Activated CD4-positive, alpha-beta memory T cell treated with anti-CD3 and anti-CD28 coated beads for 36 hours (primary cell): ENCODE data around the gene NUP50. TPM values are rescaled to one million over a fixed set of nuclear protein-coding genes. Genes with fewer than 3 reads are reported as not detected.
A peak's percentile ranks its signal among the peaks of the same experiment; 100 is the strongest.

ENCODE experiments used
- CTCF ChIA-PET: fragments of 350-600 bp; sonication (Branson Sonifier 250); formaldehyde crosslinking; loops from one replicate; lab custom pipeline; 2021; ENCODE audit warnings: antibody characterized with exemption, inconsistent platforms; lab: Charles Lee
- POLR2A ChIA-PET: fragments of 350-600 bp; sonication (Branson Sonifier 250); formaldehyde crosslinking; loops from one replicate; lab custom pipeline; 2021; ENCODE audit warnings: antibody characterized with exemption; lab: Charles Lee
- DNase-seq: peaks from one replicate; pipeline ENCODE4 v3.0.0-alpha.2; 2020
- H3K27ac Mint-ChIP-seq: one replicate; pipeline ENCODE4 v1.8.0; 2021; ENCODE audit warnings: mixed read lengths
- H3K27me3 Mint-ChIP-seq: one replicate; pipeline ENCODE4 v1.8.0; 2021; ENCODE audit warnings: mixed read lengths
- H3K36me3 Mint-ChIP-seq: one replicate; pipeline ENCODE4 v1.8.0; 2021; ENCODE audit warnings: mixed read lengths
- H3K4me1 Mint-ChIP-seq: one replicate; pipeline ENCODE4 v1.8.0; 2021; ENCODE audit warnings: low read depth, mixed read lengths
- H3K4me3 Mint-ChIP-seq: one replicate; pipeline ENCODE4 v1.8.0; 2021; ENCODE audit warnings: mild to moderate bottlenecking, mixed read lengths
- H3K9me3 Mint-ChIP-seq: one replicate; pipeline ENCODE4 v1.8.0; 2021; ENCODE audit warnings: mixed read lengths
- intact Hi-C: fragments of 100-400 bp; cut with micrococcal nuclease; formaldehyde crosslinking; loops from one replicate; pipeline ENCODE4 v1.15.1; 2023
- total RNA-seq, 2 experiments: library from RNA; stranded (reverse); gene quantifications; one replicate each; pipeline ENCODE4 v1.2.3, GENCODE V29; 2021

The NUP50 gene
- total RNA-seq, 2 experiments from 2014 or later, result 150 to 156 TPM

DNA sequence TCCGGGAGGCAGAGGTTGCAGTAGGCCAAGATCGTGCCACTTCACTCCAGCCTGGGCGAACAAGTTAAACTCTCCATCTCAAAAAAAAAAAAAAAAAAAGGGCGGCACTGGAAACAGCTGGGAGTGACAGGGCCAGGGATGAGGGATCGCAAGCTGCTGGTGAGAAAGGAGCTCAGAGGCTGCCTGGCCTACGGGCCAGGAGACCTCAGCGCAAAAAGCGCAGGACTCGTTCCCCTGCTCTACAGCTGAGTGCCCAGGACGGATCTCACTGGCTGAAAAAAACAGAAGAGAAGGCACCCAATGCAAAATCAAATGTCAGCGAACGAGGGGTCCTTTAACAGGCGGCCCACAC is 650 bp upstream of the NUP50 start:
- peaks cover 23% of the 10 kb centered on the region for H3K36me3 Mint-ChIP-seq
- no peaks in the 10 kb centered on the region for H3K27me3 Mint-ChIP-seq
- H3K27ac Mint-ChIP-seq, result peak overlapping the region; percentile 78
- ChIA-PET CTCF (interaction anchor here (0.9 to 1.1 kb wide), 4 partner anchors 9 to 61 kb away, joined by 3 to 4 read pairs (median 3); no protein-coding TSS in a partner anchor), POLR2A (interaction anchor here (0.9 to 1.6 kb wide), 5 partner anchors 10 to 159 kb away, joined by 3 to 12 read pairs (median 3); no protein-coding TSS in a partner anchor)
- peak overlapping the region; percentile 99 for H3K4me3 Mint-ChIP-seq
- peaks cover 47% of the 10 kb centered on the region for H3K4me1 Mint-ChIP-seq
- H3K9me3 Mint-ChIP-seq, result no peaks in the 10 kb centered on the region
- intact Hi-C loops, result loop anchor here (5.0 to 10.0 kb wide), 3 partner anchors 36 to 872 kb away; no protein-coding TSS in a partner anchor
- DNase-seq, result no peak

DNA sequence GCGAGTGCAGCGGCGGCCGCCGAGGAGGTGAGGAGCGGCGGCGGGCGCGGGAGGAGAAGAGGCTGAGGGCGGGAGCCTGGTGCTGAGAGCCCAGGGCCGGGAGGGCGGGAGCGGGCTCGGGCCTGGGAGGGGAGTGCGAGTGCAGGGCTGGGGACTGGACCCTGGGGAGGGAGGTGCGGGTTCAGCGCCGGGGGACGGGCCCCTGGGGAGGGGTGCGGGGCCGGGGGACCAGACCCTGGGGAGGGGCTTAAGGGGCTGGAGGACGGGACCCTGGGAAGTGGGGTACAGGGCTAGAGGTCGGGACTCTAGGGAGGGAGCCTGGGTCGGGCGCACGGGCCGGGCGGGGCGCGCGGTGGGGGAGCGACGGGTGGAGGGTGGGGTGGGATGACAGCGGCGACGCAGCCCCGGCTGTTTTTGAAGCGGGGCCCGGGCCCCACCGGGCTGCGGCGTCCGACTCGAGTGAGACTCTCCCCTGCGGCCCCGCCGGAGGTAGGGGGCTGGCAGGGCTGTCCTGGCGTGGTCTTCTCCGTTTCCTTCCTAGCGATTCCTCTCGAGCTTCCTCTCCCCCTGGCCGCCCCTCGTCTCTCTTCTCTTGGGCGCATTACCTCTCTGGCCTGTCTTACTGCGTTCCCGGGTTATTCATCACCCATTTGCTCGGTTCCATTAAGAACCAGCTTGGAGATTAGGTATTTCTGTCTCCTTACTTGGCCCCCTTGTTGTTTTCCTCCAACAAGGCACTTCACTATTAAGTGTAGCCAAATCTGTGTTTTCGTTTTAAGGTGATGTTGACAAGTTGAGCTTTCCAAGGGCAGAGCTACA is 754 bp downstream of the NUP50 start:
- POLR2A ChIA-PET, result interaction anchor here (0.6 to 1.6 kb wide), 8 partner anchors 9 to 173 kb away, joined by 3 to 12 read pairs (median 4); no protein-coding TSS in a partner anchor
- H3K4me3 Mint-ChIP-seq, result peak overlapping the region; percentile 99

DNA sequence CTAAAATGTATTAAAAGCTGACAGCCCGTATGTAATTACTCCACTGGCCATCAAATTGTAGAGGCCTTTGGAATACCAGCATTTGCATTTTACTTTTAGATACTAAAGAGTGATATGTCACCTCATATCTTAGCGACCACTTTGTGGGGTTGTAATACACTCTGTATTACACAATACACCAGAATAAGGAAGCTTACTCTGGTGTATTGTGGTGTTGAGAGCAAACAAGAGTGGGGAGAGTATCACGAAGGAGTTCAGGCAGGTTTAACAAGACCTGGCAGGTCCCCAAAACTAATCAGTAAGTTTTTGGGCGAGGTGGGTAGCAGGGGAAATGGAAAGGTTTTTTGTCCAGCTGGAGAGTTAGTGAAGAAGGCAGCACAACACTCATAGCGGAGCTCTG is 3.2 kb downstream of the NUP50 start:
- POLR2A ChIA-PET, result no interaction called here
- Mint-ChIP-seq H3K27ac (peak overlapping the region; percentile 14), H3K27me3 (no peaks in the 10 kb centered on the region), H3K4me3 (no peak overlapping the region), H3K9me3 (no peaks in the 10 kb centered on the region), H3K4me1 (peaks cover 58% of the 10 kb centered on the region), H3K36me3 (peaks cover 56% of the 10 kb centered on the region)
- CTCF ChIA-PET, result interaction anchor here (0.9 to 1.5 kb wide), 2 partner anchors 43 to 66 kb away, joined by 3 to 4 read pairs; no protein-coding TSS in a partner anchor
- intact Hi-C loops, result loop anchor here (10.0 kb wide), 1 partner anchor 868 kb away; no protein-coding TSS in a partner anchor
- DNase-seq, result no peak

More for the DNA sequence above, 754 bp downstream of the NUP50 start:
- CTCF ChIA-PET, result interaction anchor here (0.7 to 2.0 kb wide), 9 partner anchors 8 to 509 kb away, joined by 3 to 14 read pairs (median 3); no protein-coding TSS in a partner anchor
- intact Hi-C loops, result loop anchor here (5.0 to 10.0 kb wide), 3 partner anchors 37 to 870 kb away; no protein-coding TSS in a partner anchor
- H3K27ac Mint-ChIP-seq, result peak overlapping the region; percentile 95
- DNase-seq, result peak; percentile 48
- no peaks in the 10 kb centered on the region for H3K9me3 Mint-ChIP-seq
- H3K4me1 Mint-ChIP-seq, result peaks cover 54% of the 10 kb centered on the region
- H3K27me3 Mint-ChIP-seq, result no peaks in the 10 kb centered on the region
- H3K36me3 Mint-ChIP-seq, result peaks cover 34% of the 10 kb centered on the region

DNA sequence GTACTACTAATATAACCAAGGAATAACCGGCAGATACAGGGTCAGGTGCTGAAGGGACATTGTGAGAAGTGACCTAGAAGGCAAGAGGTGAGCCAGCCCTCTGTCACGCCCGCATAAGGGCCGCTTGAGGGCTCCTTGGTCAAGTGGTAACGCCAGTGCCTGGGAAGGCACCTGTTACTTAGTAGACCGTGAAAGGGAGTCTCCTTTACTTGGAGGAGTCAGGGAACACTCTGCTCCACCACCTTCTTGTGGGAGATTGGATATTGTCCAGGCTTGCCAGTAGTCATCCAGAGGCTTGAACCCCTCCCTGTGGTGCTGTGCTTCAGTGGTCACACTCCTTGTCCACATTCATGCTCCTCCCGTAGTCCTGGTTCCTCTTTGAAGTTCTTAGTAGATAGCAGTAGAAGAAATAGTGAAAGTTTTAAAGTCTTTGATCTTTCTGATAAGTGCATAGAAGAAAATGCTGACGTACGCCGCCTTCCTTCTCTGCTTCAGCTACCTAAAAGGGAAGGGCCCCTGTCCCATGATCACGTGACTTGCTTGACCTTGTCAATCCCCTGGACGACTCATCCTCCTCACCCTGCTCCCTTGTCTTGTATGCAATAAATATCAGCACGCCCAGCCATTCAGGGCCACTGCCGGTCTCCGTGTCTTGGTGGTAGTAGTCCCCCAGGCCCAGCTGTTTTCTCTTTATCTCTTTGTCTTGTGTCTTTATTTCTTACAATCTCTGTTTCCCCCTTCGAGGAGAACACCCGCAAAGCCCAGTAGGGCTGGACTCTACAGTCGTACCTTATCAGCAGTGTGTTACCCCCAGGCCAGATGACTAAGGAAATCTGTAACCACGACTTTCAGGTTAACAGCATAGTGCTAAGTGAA is 6.1 kb downstream of the NUP50 start:
- intact Hi-C loops, result loop anchor here (10.0 kb wide), 1 partner anchor 865 kb away; no protein-coding TSS in a partner anchor
- peak overlapping the region; percentile 37 for H3K4me3 Mint-ChIP-seq
- peaks cover 78% of the 10 kb centered on the region for H3K4me1 Mint-ChIP-seq
- DNase-seq, result peak; percentile 65
- ChIA-PET CTCF (interaction anchor here (1.0 kb wide), 1 partner anchor 12 kb away, joined by 3 read pairs; no protein-coding TSS in a partner anchor), POLR2A (no interaction called here)
- peaks cover 73% of the 10 kb centered on the region for H3K36me3 Mint-ChIP-seq
- H3K9me3 Mint-ChIP-seq, result no peaks in the 10 kb centered on the region
- H3K27ac Mint-ChIP-seq, result peak overlapping the region; percentile 87
- H3K27me3 Mint-ChIP-seq, result no peaks in the 10 kb centered on the region

DNA sequence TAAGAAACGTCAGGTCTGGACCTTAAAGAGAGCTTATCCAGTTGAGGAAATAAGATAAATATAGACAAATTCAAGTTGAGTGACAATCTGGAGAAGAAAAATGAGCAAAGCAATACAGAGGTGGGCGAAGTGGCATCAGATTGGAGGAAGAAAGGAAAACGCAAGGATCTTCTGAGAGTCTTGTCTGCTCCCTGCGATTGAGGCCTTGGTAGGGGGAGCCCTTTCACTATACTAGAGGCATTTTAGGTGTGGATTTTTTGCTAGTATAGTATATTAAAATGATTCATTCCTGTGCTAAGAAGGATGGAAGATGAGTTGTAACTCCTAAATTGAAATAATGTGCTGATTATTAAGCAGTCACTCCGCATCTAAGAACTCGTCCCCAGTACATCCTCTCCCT is 8.1 kb downstream of the NUP50 start:
- ChIA-PET CTCF (no interaction called here), POLR2A (no interaction called here)
- Mint-ChIP-seq H3K27me3 (no peaks in the 10 kb centered on the region), H3K27ac (peak overlapping the region; percentile 58), H3K36me3 (peaks cover 77% of the 10 kb centered on the region), H3K4me3 (no peak overlapping the region), H3K4me1 (peaks cover 83% of the 10 kb centered on the region), H3K9me3 (no peaks in the 10 kb centered on the region)
- DNase-seq, result no peak
- intact Hi-C loops, result no loop called here

DNA sequence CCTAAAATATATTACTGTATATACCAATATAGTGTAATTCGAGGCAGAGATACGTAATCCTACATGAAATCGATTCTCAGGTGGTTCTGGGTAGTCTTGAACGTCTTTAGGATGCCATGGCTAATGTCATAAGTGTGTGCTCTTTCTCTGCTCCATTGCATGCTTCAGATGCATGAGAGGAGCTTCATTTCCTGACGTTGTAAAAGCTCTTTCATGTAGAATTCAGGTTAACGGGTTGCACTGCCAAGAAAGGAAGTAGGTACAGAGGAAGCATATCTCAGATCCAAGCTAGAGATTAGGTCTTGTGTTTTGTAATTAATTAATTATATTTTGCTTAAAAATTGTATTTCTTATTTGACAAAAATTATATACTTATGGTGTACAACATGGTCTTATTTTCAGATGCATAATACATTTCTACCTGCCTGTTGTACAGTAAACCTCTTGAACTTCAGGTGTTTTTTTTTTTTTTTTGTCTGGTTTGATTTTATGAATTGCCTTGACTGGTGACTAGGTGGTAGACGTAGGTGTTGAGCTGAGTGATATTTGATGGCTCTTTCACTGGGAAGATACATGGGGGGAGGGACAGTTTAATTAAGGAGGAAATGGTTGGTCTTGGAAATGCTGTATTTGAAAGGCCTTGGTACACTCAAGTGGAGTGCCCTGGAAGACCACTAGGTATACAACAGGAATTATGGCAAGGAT is 9.3 kb downstream of the NUP50 start:
- CTCF ChIA-PET, result interaction anchor here (0.6 to 1.7 kb wide), 5 partner anchors 8 to 43 kb away, joined by 3 to 9 read pairs (median 3); partner anchors contain the start of gene NUP50
- POLR2A ChIA-PET, result interaction anchor here (0.6 to 1.9 kb wide), 4 partner anchors 8 to 77 kb away, joined by 3 to 12 read pairs (median 5); partner anchors contain the start of gene NUP50
- intact Hi-C loops, result no loop called here
- Mint-ChIP-seq H3K27ac (peak overlapping the region; percentile 78), H3K4me1 (peaks cover 88% of the 10 kb centered on the region), H3K36me3 (peaks cover 77% of the 10 kb centered on the region), H3K9me3 (no peaks in the 10 kb centered on the region), H3K27me3 (no peaks in the 10 kb centered on the region), H3K4me3 (peak overlapping the region; percentile 1)
- DNase-seq, result no peak

DNA sequence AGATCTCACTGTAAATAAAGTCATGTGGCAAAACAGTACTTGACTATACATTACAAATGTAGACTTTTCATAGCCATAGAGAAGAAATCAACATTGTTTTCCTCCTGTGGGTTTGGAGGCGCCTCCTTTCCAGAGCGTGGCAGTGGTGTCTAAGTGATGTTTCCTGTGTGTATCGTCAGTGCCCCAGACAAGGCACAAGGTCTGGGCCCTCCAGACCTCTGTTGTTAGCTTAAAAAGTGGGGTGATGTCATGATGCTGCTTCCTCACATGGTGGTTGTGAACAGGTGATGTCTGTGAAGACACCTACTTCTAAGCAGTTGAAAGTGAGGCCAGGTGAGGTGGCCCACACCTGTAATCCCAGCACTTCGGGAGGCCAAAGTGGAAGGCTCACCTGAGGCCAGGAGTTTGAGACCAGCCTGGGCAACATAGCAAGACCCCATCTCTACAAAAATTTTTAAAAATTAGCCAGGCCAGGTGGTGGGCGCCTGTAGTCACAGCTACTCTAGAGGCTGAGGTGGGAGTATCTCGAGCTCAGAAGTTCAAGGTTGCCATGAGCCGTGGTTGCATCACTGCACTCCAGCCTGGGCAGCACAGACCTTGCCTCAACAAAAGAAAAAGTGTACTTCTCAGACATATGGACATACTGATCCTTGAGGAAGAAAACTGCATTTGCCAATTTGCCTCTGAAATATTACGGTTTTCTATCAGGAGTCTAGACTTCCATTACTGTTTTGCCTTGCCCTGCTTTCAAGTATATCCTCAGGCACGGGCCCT is 15.7 kb downstream of the NUP50 start:
- peak; percentile 43 for DNase-seq
- Mint-ChIP-seq H3K4me3 (no peak overlapping the region), H3K27ac (peak overlapping the region; percentile 59), H3K4me1 (peaks cover 69% of the 10 kb centered on the region), H3K36me3 (peaks cover 61% of the 10 kb centered on the region), H3K27me3 (no peaks in the 10 kb centered on the region), H3K9me3 (no peaks in the 10 kb centered on the region)
- POLR2A ChIA-PET, result no interaction called here
- CTCF ChIA-PET, result interaction anchor here (0.6 to 2.0 kb wide), 2 partner anchors 29 to 192 kb away, joined by 3 to 7 read pairs; no protein-coding TSS in a partner anchor
- intact Hi-C loops, result loop anchor here (5.0 kb wide), 1 partner anchor 63 kb away; the partner anchor contains the start of gene KIAA0930

DNA sequence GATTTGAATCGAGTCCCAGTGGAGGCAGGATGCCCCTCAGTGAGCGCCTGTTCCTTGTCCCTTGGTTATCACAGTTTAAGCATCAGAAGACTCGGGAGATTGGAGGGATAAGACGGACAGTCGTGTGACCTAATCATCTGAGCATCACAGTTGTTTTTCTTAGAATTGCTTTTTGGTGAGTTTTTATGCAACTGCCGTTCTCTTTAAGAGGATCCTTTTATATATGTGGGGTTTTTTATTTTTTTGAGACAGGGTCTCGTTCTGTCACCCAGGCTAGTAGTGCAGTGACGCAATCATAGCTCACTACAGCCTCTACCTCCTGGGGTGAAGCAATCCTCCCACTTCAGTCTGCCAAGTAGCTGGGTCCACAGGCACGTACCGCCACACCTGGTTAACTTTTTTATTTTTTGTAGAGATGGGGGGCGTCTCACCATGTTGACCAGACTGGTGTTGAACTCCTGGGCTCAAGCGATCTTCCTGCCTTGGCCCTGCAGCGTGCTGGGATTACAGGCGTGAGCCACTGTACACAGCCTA is 16.5 kb downstream of the NUP50 start:
- no peaks in the 10 kb centered on the region for H3K9me3 Mint-ChIP-seq
- H3K4me1 Mint-ChIP-seq, result peaks cover 63% of the 10 kb centered on the region
- CTCF ChIA-PET, result interaction anchor here (0.6 to 2.0 kb wide), 2 partner anchors 28 to 74 kb away, joined by 3 to 7 read pairs; no protein-coding TSS in a partner anchor
- H3K27ac Mint-ChIP-seq, result no peak overlapping the region
- no peak for DNase-seq
- POLR2A ChIA-PET, result no interaction called here
- peaks cover 61% of the 10 kb centered on the region for H3K36me3 Mint-ChIP-seq
- no peaks in the 10 kb centered on the region for H3K27me3 Mint-ChIP-seq
- intact Hi-C loops, result no loop called here
- H3K4me3 Mint-ChIP-seq, result no peak overlapping the region

DNA sequence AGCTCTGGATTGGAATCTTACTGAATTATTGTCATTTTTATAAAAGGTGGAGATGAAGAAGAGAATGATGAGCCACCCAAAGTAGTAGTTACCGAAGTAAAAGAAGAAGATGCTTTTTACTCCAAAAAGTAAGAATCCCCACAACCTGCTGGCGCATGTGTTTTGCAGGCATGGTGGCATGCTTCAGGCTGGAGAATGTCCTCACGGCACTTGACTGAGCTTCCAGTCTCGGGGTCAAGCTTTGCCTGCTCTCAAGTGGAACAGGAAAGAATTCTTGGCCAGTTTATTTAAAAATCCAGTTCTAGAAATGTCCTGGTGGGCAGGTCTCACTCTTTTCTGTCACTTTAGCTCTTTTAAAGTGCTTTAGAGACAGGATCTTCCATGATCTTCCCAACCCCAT is 17.5 kb downstream of the NUP50 start:
- Mint-ChIP-seq H3K4me1 (peaks cover 63% of the 10 kb centered on the region), H3K9me3 (no peaks in the 10 kb centered on the region), H3K36me3 (peaks cover 64% of the 10 kb centered on the region), H3K4me3 (no peak overlapping the region), H3K27ac (peak overlapping the region; percentile 74), H3K27me3 (no peaks in the 10 kb centered on the region)
- CTCF ChIA-PET, result interaction anchor here (1.4 kb wide), 1 partner anchor 11 kb away, joined by 3 read pairs; no protein-coding TSS in a partner anchor
- intact Hi-C loops, result no loop called here
- DNase-seq, result no peak
- POLR2A ChIA-PET, result no interaction called here

DNA sequence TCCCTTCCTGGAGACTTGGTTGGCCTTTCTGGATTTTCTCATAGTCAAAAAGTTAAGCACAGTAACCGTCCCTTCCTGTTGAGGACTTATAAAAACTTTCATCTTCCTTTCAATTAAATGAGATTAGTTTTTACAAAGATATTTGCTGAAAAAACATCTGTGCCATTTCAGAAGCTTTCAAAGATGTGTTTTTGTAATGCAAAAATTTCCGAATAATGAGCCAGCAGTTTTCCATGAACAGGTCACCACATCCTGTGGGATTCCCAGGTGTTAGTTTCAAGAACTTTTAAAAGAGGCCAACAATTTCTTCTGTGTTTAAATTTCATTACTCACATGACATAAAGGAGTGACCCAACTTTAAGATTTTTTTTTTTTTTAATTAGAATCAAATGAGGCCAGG is 18.0 kb downstream of the NUP50 start:
- DNase-seq, result no peak
- H3K27ac Mint-ChIP-seq, result peak overlapping the region; percentile 74
- CTCF ChIA-PET, result interaction anchor here (1.4 kb wide), 1 partner anchor 11 kb away, joined by 3 read pairs; no protein-coding TSS in a partner anchor
- intact Hi-C loops, result no loop called here
- POLR2A ChIA-PET, result no interaction called here
- peaks cover 61% of the 10 kb centered on the region for H3K4me1 Mint-ChIP-seq
- H3K36me3 Mint-ChIP-seq, result peaks cover 60% of the 10 kb centered on the region
- no peaks in the 10 kb centered on the region for H3K27me3 Mint-ChIP-seq
- H3K9me3 Mint-ChIP-seq, result no peaks in the 10 kb centered on the region
- no peak overlapping the region for H3K4me3 Mint-ChIP-seq
